GM21381 (cell line): ENCODE data around the gene TSPAN9.

Experiments used
- ATAC-seq: cut with Tn5 transposase; IDR thresholded peaks from one replicate; pipeline ENCODE4 v1.9.1; 2021; ENCODE audit warnings: mild to moderate bottlenecking, moderate library complexity; ENCODE audit not compliant: unreplicated experiment

TSPAN9 gene

DNA sequence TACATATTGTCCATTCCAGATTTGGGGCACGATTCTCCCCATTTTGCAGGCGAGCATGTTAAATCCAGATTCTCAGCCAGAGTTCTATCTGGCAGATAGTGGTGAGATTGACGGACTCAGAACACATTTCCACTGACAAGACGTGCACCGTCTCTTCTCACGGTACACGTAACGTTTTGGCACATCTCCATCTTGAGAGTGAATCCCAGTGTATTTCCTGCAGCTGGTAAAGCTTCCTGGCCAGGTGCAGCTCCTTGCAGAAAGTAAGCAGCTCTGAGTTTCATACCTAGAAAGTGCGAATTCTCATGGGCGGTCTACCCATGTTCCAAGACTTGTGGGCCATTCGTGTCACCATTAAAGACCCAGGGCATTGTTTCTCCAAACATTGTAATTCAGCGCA is 102.6 kb downstream of the TSPAN9 start:
- no peak for ATAC-seq

DNA sequence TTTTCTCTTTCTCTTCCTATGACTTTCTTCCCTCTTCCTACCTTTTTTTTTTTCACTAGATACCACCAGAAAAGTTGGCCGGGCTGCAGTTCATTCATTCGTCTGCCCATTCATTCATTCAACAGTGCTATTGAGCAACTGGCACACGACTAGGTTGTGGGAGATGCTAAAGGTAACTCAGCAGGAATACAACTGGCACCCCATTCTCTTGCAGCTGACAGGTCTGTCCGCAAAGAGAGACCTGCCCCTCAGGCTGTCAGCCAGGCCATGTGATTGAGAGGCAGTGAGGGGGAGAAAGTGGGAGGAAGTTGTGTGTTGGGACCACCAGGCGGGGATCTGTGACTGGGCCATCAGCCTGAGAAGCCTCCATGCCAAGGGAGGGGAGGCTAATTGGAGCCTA is 105.2 kb downstream of the TSPAN9 start:
- no peak for ATAC-seq

DNA sequence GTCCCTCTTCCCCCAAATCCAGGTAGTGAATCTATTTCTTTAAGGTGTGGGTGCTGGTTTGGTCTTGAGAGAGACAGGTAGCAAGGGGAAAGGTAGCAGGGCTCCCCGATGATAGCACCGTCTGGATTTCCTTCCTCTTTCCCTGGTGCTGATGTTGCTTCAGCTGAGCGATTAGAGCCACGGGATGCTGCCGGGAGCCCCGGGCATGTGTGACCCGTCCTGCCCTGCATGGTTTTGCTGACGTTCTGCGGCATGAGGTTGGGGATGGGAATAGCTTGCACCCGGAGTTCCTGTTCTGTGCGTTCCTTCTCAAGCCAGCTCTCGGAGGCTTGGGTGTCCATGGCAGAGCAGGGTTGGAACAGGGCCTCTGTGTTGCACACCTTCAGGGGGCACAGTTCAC is 107.3 kb downstream of the TSPAN9 start:
- ATAC-seq: no peak

DNA sequence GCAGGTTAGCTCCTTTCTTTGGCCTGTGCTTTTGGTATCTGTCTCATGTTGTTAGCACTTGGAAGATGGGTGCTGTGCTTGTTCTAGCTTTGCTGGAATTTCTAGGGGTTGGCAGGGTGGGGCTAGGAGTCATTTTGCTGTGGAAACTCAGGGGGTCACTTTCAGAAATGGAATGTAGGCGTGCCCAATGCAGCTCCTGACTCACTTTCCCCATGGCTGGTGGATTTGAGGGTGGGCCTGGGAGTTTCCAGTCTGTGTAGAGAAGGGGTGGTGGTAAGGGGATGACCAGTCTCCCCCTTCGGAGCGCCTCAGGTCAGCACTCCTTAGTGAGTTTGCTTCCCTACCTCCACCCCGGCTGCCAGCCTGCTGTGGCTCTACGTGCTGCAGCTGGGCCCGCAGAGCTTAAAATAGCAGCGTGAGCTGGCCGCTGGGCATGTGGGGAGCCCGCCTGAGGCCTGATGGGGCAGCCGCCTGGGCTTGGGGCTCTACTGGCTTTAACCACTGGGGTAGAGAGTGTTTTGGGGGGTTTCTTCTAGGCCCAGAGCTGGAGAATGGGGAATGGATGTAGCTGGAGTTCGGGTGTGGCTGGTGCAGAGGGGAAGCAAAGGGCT is 108.2 kb downstream of the TSPAN9 start:
- no peak for ATAC-seq

DNA sequence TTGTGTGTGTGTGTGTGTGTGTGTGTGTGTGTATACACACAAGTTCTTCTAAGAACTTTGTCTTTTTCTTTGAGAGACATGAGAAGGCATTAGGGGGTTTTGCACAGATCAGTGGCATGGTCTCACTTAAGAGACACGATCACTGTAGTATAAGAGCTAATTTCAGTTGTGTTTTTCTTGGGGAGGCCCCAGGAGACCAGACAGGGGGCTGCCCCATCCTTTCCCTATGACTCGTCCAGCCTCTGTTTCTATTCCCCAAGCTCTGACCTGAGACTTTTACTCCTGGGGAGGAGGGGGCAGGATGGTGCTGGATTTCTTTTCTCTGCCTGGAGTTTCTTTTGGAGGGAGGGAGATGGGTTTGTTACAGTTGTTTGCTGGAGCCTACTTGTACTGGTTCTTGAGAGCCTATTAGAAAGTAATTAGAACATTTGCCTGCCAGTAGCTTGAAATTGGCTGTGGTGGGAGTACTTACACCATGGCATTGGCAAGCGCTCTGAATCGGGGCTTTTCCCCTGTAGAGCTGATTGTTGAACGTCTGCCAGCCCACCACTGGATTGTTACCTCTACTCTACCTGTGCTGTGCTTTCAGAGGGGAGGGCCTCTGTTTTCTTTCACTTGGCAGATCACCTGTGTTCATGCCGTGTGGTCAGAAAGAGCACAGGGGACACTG is 109.5 kb downstream of the TSPAN9 start:
- ATAC-seq: no peak

DNA sequence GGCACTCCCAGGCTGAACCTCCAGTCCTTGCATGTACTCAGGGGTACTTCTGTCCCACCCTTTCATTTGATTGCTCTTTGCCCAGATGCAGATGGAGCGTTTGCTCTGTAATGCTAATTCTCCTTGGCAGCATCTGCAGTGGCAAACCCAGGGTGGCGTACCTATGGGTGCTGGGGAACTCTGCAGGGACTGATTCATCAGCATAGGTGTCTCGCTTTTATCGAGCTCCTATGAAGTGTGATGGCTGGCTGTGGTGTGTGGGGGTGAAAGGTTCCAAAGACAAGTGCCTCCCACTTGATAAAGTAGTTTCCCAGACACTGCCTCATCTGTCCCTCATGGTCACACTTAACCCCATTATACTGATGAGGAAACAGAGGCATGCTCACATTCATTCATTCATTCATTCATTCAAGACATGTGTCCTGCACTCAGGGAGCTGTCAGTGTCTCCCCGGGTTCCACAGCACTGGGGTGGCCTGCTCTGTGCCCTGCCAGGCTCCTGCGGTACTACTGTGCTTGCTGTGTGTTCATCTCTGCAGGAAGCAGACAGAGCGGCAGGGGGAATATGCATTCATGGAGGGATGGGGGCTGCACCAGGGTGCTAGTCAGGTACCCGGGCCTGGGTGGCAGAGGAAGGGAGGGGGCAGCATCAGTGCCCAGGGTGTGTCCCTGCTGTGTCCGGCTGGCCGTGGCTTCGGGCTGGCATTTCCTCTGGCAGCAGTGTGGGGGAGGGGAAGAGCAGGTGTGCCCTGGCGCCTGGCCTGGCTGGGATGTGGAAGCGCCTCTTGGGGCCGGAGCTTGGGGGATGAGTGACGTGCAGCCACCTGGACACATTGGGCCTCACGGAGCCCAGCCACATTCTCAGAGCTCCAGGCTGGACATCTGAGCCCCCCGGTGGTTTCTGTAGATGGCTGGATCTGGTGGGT is 110.9 kb downstream of the TSPAN9 start:
- ATAC-seq: no peak

DNA sequence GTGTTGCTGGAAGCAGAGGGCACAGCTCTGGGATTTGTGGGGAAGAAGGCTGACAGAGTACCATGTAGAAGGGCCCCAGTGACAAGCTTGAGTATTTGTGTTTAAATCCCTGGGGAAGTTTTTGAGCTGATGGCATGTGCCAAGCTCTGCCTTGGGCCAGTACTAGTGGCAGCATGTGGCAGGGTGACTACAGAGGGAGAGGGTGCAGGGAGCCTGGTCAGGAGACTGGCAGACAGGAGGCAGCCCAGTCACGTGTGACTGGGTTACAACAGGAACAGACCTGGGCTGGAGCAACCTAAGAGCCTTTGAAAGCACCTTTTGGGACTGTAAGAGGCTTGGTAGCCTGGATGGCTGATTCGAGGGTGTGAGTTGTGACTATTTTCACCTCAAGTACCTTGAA is 112.1 kb downstream of the TSPAN9 start:
- ATAC-seq: no peak

DNA sequence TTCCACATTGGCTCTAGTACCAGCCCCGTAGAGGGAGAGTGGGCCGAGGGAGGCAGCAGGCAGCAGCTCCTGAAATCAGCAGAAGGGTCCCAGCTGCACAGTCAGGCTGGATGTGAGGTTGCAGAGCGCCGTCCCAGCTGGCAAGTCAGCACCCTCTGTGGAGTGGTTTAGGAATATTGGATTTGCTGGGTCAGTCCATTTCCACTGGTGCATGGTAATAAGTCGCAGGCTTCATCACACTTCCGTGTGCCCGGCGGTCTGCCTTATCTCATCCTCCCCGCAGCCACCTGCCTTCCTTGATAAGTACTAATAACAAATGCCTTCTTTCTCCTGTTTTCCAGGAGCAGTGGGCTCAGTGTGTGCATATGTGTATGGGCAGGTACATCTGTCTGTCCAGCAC is 112.9 kb downstream of the TSPAN9 start:
- ATAC-seq: no peak

DNA sequence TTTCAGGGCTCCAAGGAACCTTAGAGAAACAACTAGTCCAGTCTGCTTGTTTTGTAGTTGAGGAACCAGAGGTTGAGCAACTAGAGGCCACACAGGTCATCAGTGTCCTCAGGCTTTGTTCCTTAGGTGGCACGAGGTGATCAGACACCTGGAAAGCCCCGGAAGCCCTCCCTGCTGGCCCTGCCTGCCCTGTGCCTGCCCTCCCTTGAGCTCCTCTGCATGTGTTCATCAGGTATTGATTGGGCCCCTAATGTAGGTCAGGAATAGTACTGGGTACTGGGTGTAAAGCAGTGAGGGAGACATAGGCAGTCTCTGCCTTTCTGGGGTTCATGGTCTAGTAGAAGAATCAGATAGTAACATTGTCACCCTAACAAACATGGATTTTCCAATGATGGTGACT is 114.3 kb downstream of the TSPAN9 start:
- ATAC-seq: no peak

DNA sequence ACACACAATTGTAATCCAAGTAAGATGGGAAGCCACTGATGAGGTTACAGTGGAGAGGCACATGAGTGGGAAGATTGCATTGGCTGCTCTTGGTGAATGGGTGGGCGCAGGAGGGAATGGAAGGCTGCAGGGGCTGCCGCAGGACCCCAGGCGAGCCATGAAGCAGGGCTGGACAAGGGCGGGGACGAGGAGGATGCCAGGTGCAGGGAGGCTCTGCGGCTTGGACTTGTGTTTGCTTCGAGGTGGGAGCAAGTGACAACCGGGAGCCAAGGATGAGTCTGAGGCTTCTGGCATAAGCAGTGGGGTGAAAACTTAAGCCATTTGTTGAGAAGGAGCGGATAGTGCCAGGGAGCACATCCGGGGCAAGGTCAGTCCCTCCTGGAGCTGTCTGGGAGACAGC is 115.0 kb downstream of the TSPAN9 start:
- no peak for ATAC-seq

DNA sequence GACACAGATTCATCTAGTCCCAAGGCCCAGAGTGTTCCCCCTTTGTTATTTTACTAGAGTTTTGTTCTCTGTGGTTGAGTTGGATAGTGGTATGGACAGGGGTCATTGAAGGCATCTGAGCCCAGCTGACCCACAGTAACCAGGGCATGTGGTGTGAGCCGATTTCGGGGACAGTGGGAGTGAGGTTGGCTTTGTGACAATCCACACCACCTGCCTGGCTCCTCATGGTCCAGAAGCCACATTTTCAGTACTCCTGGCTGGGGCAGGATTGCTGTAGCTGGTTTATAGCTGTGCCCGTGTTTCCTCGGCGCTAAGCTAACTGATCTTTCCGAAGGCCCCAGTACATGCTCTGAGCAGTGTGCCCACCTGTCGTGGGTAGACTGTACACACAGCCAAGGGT is 116.0 kb downstream of the TSPAN9 start:
- no peak for ATAC-seq

DNA sequence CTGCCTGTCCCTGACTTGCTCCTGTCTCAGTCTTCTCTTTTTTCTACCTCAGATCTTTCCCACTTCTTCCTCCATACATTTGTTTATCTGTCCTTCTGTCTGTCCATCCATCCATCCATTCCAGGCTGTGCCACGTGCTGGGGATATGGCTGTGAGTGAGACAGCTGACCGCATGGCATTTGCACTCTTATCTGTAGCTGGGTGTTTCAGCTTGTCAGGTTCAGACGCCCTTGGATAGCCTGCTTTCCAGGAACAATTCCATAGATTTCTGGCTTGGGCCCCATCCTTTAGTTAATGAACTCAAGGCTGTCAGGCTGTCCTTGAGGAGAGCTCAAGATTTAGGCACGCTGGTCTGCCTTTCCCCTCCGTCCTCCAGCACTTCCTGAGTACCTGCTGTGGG is 116.6 kb downstream of the TSPAN9 start:
- no peak for ATAC-seq

DNA sequence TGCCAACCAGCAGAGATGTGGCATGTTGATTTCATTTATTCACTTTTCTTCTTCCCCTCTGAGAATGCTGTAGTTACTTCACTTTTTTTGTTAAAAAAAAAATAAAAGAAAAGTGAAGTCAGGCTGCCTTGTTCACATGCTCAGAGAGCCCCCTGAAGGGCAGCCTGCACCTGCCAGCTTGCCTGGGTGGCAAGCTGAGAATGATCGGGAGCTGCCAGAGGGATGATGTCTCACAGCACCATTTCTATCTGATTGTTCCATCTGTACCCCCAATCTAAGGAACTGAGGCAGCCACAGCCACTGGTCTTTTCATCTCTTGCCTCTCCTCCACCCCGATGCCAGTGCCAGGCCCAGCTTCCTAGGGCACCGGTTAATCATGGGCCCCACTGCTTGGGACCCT is 118.2 kb downstream of the TSPAN9 start:
- ATAC-seq: no peak

DNA sequence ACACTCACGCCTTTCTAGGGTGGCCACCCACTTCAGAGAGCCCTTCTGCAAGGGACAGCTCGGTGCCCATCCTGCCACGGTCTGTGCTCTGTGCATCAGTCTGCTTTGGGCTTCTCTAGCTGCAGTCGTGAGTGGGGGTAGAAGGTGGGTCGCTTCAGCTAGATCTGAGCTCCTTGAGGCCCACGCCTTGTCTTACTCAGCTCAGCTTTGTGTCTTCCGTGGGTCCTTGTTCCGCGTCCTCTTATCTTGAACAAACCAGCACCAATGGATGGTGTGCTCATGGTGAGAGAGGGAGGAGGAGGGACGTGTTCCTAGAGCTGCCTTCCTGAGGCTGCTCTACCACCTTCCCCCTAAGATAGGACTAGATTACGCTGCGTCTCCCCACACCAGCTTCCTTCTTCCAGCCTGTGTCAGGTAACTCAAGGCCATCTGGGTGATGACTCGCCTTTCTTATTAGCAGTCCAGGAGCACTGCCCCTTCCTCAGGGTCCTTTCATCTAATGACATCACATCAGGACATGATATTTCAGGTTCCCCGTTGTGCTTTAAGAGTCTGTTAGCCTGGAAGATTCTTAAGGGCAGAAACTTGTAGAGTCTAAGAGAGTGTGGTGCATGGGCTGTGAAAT is 118.8 kb downstream of the TSPAN9 start:
- no peak for ATAC-seq

DNA sequence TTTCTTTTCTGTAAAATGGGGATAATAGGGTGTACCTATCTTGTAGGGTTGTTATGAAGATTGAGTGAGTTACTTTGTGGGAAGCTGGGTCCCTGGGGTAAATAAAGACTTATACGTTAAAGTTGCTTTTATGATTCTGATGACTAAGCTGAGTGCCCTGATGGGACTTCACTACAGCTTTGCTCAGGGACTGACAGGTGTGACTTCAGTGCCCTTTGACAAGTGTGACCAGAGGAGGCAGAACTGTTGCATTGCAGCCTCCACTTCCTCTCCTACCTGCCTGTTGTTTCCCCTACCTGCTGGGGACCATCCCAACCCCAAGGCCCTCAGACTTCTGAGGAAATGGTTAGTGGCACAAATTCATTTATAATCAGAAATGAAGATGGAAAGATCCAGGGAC is 119.3 kb downstream of the TSPAN9 start:
- ATAC-seq: no peak

DNA sequence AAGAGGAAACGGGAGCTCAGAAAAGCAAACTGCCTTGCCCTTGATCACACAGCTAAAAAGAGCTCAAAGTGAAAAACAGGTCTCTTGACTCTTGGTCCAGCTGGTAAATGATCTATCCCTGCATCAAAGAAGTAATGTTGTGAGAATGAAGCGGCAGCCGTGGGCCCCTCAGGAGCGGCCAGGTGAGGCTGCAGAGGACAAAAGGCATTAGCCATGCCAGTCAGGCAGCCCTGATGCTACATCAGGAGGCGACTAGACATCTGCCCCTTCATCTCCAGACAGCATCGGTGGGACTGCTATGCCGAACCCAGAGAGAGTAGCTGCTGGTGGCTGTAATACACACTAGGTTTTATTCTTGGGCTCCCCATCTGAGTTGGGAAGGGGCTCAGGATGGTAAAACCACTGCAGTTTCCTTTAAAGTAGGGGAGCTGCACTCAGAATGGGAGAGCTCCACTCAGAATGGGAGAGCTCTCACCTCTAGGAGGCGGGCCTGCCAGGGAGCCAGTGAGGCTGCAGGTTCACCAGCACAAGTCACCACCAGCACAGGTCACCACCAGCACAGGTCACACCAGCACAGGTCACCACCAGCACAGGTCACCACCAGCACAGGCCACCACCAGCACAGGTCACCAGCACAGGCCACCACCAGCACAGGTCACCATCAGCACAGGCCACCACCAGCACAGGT is 120.1 kb downstream of the TSPAN9 start:
- ATAC-seq: no peak

DNA sequence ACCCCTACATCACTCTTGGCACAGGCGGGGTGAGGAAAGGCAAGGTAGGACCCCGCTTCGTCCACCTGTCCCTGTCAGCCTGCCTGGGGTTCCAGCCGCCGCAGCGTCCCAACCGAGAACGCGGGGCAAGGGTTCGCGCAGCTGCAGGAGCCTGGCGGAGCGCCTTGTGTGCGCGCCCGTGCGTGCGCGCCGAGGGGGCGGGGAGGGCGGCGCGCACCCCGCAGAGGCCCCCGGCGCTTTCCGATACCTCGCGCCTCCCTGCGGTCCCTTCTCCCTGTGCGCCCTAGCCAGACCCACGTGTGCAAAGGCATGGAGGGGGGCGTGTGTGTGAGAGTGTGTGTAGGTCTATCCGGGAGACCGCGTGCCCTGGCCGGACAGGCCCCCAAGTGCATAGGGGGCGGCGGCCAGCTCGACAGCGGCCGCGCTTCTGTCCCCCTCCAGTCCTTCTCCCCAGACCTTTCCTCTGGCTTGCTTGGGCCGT is 122.4 kb downstream of the TSPAN9 start:
- no peak for ATAC-seq

DNA sequence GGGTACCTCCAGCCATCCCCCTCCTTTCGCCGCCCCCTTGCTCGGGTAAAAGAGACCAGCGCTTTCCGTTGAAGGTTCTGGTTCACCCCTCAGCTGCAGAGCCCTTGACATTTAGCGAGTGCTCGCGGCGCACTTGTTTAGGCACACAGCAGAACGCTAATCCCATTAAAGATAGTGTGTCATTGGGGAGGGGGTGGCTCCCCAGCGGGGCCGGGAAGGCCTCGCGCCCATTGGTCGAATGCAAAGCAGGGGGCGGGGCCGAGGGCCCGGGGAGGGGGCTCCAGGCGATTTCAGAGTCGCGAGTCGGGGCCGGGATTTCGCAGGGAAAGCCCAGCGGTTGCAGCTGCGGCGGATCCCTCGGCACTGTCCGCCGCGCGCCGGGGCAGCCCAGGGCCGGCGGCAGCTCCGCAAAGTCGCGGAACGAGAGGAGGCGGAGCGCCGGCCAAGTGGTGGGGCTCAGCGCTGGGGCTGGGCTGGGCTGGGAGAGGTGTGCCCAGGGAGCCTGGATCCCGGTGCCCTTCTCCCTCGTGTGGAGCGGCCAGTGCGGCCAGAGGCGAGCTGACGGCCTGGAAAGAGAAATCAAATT is 122.9 kb downstream of the TSPAN9 start:
- no peak for ATAC-seq

DNA sequence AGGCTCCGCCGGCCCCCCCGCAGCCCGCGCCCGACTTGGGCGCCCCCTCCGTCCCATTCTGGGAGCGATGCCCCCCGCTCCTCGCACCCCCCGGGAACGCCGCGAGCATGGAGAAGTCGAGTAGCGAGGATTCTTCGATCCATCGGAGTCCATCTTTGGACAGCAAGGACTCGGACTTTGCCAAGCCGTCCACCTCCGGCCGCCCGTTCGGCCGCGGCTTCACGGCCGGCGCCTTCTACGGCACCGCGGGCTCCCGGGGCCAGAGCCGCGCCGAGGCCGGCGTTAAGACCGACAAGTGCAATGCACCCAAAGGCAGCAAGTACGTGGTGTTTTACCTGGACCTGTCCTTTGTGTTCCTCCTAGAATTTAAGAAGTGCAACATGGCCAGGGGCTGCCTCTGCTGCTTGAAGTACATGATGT is 123.6 kb downstream of the TSPAN9 start:
- no peak for ATAC-seq

DNA sequence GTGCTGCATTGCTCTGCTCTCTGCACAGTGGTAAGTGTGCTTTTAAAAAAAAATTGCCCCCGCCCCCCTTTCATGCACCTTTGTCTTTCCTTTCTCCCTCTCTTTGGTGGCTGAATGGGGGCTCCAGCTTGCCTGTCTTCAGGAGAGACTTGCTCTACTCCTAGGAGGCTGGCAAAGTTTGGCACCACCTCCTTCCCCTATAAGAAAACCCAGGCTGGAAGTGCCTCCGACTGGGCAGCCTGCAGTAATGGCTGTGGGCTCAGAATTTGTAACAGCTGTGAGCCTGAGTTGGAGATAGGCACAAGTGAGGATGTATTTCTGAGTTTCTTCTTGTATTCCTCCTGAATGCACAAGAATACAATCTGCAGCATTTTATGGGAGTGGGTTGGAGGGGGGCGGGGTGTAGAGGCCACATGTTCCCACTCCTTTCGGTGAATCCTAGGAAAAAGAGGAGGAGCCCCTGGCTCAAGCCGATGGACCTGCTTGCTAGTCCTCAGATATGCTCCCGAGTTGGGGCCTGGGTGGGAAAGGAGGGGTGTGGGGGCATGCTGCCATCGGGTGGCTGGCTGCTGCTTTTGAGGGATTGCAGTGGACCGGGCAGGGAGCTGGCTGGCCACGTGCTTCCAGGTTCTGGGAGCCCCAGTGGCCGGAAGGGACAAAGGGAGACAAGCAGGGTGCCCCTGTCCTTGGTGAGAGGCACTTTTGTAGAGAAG is 124.3 kb downstream of the TSPAN9 start:
- ATAC-seq: no peak
